Keratinocyte (primary cell): Measurements from ENCODE around the gene KRTAP1-4. TPM values are rescaled to one million over a fixed set of nuclear protein-coding genes. Genes with fewer than 3 reads are reported as not detected.

Source experiments
- DNase-seq: peaks from one replicate; pipeline ENCODE4 v3.0.0-alpha.2; 2011; ENCODE audit warnings: low read depth, missing footprints, low spot score
- FAIRE-seq: peaks from 2 replicates; lab custom pipeline; 2011; peaks lifted over from hg19 to GRCh38; lab: Jason Lieb, UNC
- H2AFZ ChIP-seq: 2 replicates; pipeline ENCODE4 v1.6.0; 2012; ENCODE audit warnings: low read length, control low read depth, inconsistent platforms; ENCODE audit not compliant: control insufficient read depth
- H3K27ac ChIP-seq: 2 replicates; pipeline ENCODE4 v1.5.1; 2011; ENCODE audit warnings: low read length; ENCODE audit not compliant: control insufficient read depth, insufficient read depth
- H3K27me3 ChIP-seq: 3 replicates; pipeline ENCODE4 v1.6.0; 2011; ENCODE audit warnings: low read length; ENCODE audit not compliant: control insufficient read depth, insufficient read depth; ENCODE audit errors: extremely low read depth
- H3K36me3 ChIP-seq, 2 experiments: 2 replicates in 1 of 2; 3 replicates in 1 of 2; pipeline ENCODE4 v1.5.1; 2011; ENCODE audit warnings: low read length in 2 of 2, mild to moderate bottlenecking in 1 of 2; ENCODE audit not compliant: control insufficient read depth in 2 of 2, insufficient read depth in 2 of 2; ENCODE audit errors: extremely low read depth in 1 of 2
- H3K4me1 ChIP-seq: 3 replicates; pipeline ENCODE4 v1.5.1; 2011; ENCODE audit warnings: low read length; ENCODE audit not compliant: control insufficient read depth, insufficient read depth; ENCODE audit errors: extremely low read depth
- H3K4me2 ChIP-seq: 3 replicates; pipeline ENCODE4 v1.6.0; 2011; ENCODE audit warnings: low read depth, low read length; ENCODE audit not compliant: control insufficient read depth, insufficient read depth; ENCODE audit errors: extremely low read depth
- H3K4me3 ChIP-seq, 3 experiments: fragments of 200-600 bp in 1 of 3; sonication (generic) in 1 of 3; 2 replicates in 2 of 3; 3 replicates in 1 of 3; pipeline ENCODE4 v1.5.1; 2011 to 2016; ENCODE audit warnings: low read length in 3 of 3, mild to moderate bottlenecking in 3 of 3, control low read depth in 2 of 3, inconsistent platforms in 1 of 3, low read depth in 1 of 3, mixed read lengths in 1 of 3, mixed run types in 1 of 3, moderate library complexity in 1 of 3; ENCODE audit not compliant: control insufficient read depth in 2 of 3, insufficient read depth in 2 of 3; ENCODE audit errors: extremely low read depth in 1 of 3
- H3K79me2 ChIP-seq: 2 replicates; pipeline ENCODE4 v1.6.0; 2012; ENCODE audit warnings: low read length; ENCODE audit not compliant: control insufficient read depth, insufficient read depth
- H3K9ac ChIP-seq: 3 replicates; pipeline ENCODE4 v1.6.0; 2011; ENCODE audit warnings: low read length; ENCODE audit not compliant: control insufficient read depth, insufficient read depth; ENCODE audit errors: extremely low read depth
- H3K9me1 ChIP-seq: 3 replicates; pipeline ENCODE4 v1.6.0; 2011; ENCODE audit warnings: low read length; ENCODE audit not compliant: control insufficient read depth, insufficient read depth; ENCODE audit errors: extremely low read depth
- H3K9me3 ChIP-seq: 2 replicates; pipeline ENCODE4 v1.5.1; 2012; ENCODE audit warnings: low read depth, low read length; ENCODE audit not compliant: control insufficient read depth
- H4K20me1 ChIP-seq: 3 replicates; pipeline ENCODE4 v1.6.0; 2011; ENCODE audit warnings: low read length; ENCODE audit not compliant: control insufficient read depth, insufficient read depth; ENCODE audit errors: extremely low read depth
- CTCF ChIP-seq, 3 experiments: IDR thresholded peaks in 1 of 3; conservative IDR thresholded peaks in 1 of 3; optimal IDR thresholded peaks in 1 of 3; 2 replicates in 2 of 3; 3 replicates in 1 of 3; pipeline versions ENCODE3 to v1.5.1; 2011; ENCODE audit warnings: low read length in 3 of 3, mild to moderate bottlenecking in 3 of 3, moderate library complexity in 2 of 3, control low read depth in 1 of 3, inconsistent platforms in 1 of 3; ENCODE audit not compliant: insufficient read depth in 2 of 3; ENCODE audit errors: extremely low read depth in 1 of 3
- EZH2 ChIP-seq: IDR thresholded peaks from one replicate; pipeline ENCODE4 v1.6.1; 2012; ENCODE audit warnings: inconsistent platforms, mild to moderate bottlenecking, low read length, moderate library complexity
- dilution Hi-C: fragments of 300-500 bp; cut with MboI; formaldehyde crosslinking; loops from one replicate; pipeline ENCODE4 v1.7.0; 2020; ENCODE audit warnings: low sequenced_read_pairs; ENCODE audit not compliant: extremely low pct_ligation_motif_present
- polyA plus RNA-seq, 5 experiments: library from polyadenylated mRNA; depleted of rRNA in 3 of 5; stranded (reverse) in 3 of 5; stranded (forward) in 1 of 5; unstranded in 1 of 5; fragments of >200 nt; gene quantifications; 1 replicate in 1 of 5; 2 replicates in 3 of 5; 3 replicates in 1 of 5; pipeline versions ENCODE4 v1.2.1 to v1.2.3, GENCODE V29; 2011 to 2012; ENCODE audit warnings: missing spikeins in 2 of 5, low read depth in 1 of 5, low replicate concordance in 1 of 5

Gene KRTAP1-4
- polyA plus RNA-seq, 1 donor (not counting 4 experiments of a cell fraction or from before 2014, with no cell fraction given): not detected

- H2AFZ ChIP-seq: no peak overlapping the region
- no peak overlapping the region for H3K4me2 ChIP-seq
- FAIRE-seq (no peak), DNase-seq (no peak)
- no peaks in the 10 kb centered on the region for H3K36me3 ChIP-seq
- H3K27me3 ChIP-seq: no peaks in the 10 kb centered on the region
- TF ChIP-seq CTCF (optimal IDR thresholded peaks at IDR 0.05 in 1 of 3, IDR thresholded peaks at IDR 0.05 in 1 of 3, conservative IDR thresholded peaks at IDR 0.05 in 1 of 3; ENCODE audit: extremely low read depth in 1 of 3, insufficient read depth in 2 of 3, low read length in 3 of 3) (no peak), EZH2 (no peak)
- H3K9me3 ChIP-seq: no peaks in the 10 kb centered on the region
- dilution Hi-C loops: no loop called here
- H4K20me1 ChIP-seq: no peaks in the 10 kb centered on the region
- H3K4me1 ChIP-seq: no peaks in the 10 kb centered on the region
- no peak overlapping the region for H3K9ac ChIP-seq
- no peaks in the 10 kb centered on the region for H3K9me1 ChIP-seq
- H3K79me2 ChIP-seq: no peaks in the 10 kb centered on the region
- no peak overlapping the region for H3K4me3 ChIP-seq
- H3K27ac ChIP-seq: no peak overlapping the region
These were observed 11.5 kb downstream of the KRTAP1-4 start for GRCh38 chr17:41018541-41018940.

GRCh38 chr17:41016578-41017215 lies 13.3 kb downstream of the KRTAP1-4 start:
- dilution Hi-C loops: no loop called here
- Histone ChIP-seq H4K20me1 (no peaks in the 10 kb centered on the region), H3K4me2 (no peak overlapping the region), H3K79me2 (no peaks in the 10 kb centered on the region), H3K36me3 (no peaks in the 10 kb centered on the region), H3K4me3 (no peak overlapping the region), H3K9me3 (no peaks in the 10 kb centered on the region), H2AFZ (no peak overlapping the region), H3K27ac (no peak overlapping the region), H3K27me3 (no peaks in the 10 kb centered on the region), H3K4me1 (no peaks in the 10 kb centered on the region), H3K9ac (no peak overlapping the region), H3K9me1 (no peaks in the 10 kb centered on the region)
- DNase-seq (no peak), FAIRE-seq (no peak)
- TF ChIP-seq CTCF (optimal IDR thresholded peaks at IDR 0.05 in 1 of 3, IDR thresholded peaks at IDR 0.05 in 1 of 3, conservative IDR thresholded peaks at IDR 0.05 in 1 of 3; ENCODE audit: extremely low read depth in 1 of 3, insufficient read depth in 2 of 3, low read length in 3 of 3): no peak
- TF ChIP-seq EZH2: no peak
